GM18498 (cell line): ENCODE results near the gene PHACTR3.

Experiments used
- ATAC-seq: cut with Tn5 transposase; IDR thresholded peaks from one replicate; pipeline ENCODE4 v1.9.1; 2021; ENCODE audit warnings: mild to moderate bottlenecking, moderate library complexity; ENCODE audit not compliant: unreplicated experiment

PHACTR3 gene

GRCh38 chr20:59668926-59669850 lies 64.8 kb downstream of the PHACTR3 start:
- ATAC-seq, result no peak

GRCh38 chr20:59670786-59671492 lies 66.6 kb downstream of the PHACTR3 start:
- no peak for ATAC-seq

GRCh38 chr20:59671661-59672471 lies 67.5 kb downstream of the PHACTR3 start:
- ATAC-seq, result no peak

GRCh38 chr20:59672576-59672975 lies 68.2 kb downstream of the PHACTR3 start:
- no peak for ATAC-seq

- no peak for ATAC-seq
Measured at GRCh38 chr20:59673288-59673997, 69.1 kb downstream of the PHACTR3 start.

GRCh38 chr20:59673998-59674445 lies 69.7 kb downstream of the PHACTR3 start:
- no peak for ATAC-seq

DNA sequence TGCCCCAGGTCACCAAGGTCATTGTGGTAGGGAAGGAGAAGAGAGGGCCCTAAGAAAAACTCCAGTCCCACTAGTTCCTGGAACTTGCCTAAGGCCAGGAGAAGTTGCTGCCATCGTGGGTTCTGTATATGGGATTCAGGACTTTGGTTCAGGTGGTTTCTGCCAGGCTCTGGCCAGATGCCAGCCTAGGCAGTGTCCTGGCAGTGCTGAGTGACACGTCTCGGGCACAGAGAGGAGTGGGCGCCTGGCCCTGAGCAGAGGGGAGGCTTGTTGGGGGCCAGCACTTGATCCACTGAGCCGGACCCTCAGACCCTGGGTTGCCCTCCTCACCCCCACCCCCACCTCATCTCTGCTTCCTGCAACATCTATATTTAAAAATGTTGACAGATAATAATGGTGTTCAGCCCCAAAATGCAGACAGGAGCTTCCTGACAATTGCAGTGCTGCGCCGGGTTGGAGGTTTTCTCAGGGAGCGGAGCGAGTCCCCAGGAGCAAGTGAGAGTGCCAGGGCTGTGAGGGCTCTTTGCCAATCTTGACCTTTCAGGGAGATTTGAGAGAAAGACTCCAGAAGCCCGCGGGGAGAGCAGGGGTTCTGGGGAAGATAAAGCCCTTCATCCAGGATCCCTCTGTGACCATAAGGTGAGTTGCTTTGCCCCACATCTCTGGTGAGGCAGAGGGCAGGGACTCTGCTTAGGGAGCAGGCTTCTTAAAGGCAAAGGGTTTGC lies 71.9 kb downstream of the PHACTR3 start:
- ATAC-seq, result no peak

DNA sequence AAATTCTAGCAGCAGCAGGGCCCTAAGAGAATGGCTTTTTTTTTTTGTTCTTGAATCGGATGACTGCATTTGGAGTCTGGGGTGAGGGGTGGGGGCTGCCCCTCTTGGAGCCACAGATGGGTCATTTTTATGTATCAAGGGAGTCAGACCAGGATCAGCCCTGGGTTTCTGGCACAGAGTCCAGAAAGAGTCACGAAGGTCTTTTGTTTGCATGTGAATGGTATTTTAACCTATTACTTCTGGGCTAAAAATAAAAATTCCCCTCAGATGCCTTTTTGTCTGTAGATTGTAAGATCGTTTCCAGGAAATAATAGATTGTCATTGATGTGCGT lies 72.5 kb downstream of the PHACTR3 start:
- no peak for ATAC-seq

DNA sequence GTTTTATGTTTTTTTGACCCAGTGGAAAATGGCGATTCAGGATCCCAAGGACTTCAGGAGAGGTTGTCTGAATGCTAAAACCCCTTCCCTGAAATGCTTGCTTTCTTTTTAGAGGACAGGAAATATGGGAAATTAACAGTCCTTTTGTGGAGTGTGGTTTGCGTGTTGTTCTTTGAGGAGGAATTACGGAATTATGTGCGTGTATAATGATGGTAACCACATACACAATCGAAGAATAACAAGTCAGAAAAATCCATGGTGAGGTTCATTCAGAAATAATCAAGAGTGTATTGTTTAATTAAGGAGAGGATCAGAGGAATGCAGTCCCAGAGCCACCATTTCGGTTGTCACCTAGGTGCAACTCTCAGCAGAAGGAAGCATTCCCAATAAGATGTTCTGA lies 73.2 kb downstream of the PHACTR3 start:
- ATAC-seq, result no peak

DNA sequence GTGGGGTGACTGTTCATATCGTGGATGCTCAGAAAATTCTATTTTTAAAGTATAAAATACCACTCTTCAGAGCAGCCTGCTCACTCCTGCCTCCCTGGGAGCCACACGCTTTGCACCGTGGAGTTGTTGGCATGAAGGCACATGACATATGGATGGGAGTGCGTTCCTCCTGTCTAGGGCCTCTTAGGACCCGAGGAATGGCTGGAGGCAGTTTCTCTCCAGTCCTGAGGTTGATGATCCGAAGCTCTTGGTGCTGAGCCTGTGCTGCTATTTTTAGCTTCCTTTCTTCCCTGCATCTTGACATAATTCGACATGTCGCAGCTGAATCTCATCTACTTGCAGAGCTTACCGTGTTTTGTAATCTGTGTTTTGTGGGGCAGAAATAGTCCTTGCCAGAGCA lies 73.9 kb downstream of the PHACTR3 start:
- ATAC-seq, result no peak

GRCh38 chr20:59678951-59679350 lies 74.6 kb downstream of the PHACTR3 start:
- ATAC-seq, result no peak

DNA sequence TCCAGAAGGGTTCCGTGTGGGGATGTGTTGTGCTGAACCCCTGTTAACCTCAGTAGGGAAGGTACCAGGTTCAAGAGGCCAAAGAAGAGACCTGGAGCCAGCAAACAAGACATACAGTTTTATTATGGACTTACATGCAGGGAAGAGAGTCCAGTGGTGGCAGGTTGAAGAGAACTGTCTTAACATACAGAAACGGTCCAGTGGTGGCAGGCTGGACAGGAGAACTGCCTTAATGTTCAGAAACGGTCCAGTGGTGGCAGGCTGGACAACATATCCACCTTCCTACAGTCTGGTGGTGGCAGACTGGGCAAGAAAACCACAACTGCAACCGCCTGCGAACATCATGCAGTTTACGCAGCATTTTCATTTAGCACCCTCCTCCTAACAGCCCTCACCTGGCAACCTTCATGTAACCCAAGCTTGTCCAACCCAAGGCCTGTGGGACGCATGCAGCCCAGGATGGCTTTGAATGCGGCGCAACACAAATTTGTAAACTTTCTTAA lies 75.9 kb downstream of the PHACTR3 start:
- no peak for ATAC-seq

DNA sequence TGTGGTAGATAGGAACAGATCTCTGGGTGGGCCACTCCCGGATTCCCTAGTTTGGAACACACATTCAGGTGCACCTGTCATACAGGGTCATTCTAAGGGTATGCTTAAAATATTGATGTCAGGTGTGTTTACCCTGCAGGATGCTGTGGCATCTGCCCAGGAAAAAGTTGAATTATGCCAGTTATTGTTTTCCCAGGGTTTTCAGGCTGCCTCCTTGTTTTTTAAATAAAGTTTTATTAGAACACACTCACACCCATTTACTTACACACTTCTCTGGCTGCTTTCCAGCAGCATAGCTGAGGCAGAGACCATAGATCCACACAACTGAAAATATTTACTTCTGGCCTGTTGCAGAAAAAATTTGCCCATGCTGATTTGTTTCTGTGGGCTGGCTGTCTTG lies 76.5 kb downstream of the PHACTR3 start:
- no peak for ATAC-seq

- ATAC-seq, result no peak
Measured at GRCh38 chr20:59682603-59683002, 78.3 kb downstream of the PHACTR3 start.

GRCh38 chr20:59683181-59683580 lies 78.8 kb downstream of the PHACTR3 start:
- no peak for ATAC-seq

DNA sequence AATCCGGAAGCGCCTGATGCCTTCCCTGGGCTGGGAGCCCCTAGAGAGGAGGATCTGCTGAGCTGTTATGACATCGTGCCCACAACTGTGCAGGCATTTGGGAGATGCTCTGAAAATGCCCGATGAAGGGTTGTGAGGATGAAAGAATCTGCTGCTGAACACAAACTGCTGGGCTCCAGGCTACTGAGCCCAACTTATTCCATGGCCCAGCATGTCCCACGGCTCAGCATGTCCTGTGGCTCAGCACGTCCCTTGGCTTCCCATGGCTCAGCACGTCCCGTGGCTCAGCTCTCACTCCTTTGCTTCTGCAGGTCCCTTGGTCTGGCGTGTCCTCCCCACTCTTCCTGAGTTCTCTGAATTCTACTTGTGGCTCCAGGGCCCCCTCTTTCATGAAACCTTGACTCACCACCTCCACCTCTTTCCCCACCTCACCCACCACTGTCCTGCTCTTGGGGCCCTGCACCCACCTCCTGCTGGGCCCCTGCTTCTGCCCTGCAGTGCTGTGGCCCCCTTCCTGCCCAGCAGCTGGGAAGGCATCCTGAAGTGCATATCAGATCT lies 80.4 kb downstream of the PHACTR3 start:
- ATAC-seq, result no peak

GRCh38 chr20:59686404-59687346 lies 82.3 kb downstream of the PHACTR3 start:
- no peak for ATAC-seq

DNA sequence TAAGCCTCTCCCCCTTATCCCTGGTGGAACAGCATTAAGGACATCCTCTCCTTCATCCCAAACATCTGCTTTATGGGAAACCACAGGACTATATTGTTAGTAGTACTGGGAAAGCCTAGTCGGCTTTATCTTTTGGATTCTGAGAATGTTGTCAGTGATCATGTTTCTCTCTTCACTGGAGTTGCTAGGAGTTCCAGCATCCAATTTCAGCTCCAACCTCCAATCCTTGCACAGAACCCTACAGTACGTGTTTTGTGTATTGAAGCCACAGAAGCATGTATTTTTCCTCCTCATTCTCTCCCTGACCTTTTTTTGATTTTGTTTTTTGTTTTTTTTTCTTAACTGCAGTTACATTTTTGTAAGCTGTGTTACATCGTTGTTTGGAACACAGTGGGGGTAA lies 84.0 kb downstream of the PHACTR3 start:
- no peak for ATAC-seq
